ENCODE measurements around the gene NHP2.
A peak's percentile ranks its signal among the peaks of the same experiment; 100 is the strongest.

The NHP2 gene

GRCh38 chr5:178114325-178115135, 39.2 kb downstream of the NHP2 start:
- DNase-seq (ENCODE audit: low read depth) = peak; percentile 43

GRCh38 chr5:178113841-178114324, 39.8 kb downstream of the NHP2 start:
- no peak for DNase-seq (ENCODE audit: low read depth)

DNA sequence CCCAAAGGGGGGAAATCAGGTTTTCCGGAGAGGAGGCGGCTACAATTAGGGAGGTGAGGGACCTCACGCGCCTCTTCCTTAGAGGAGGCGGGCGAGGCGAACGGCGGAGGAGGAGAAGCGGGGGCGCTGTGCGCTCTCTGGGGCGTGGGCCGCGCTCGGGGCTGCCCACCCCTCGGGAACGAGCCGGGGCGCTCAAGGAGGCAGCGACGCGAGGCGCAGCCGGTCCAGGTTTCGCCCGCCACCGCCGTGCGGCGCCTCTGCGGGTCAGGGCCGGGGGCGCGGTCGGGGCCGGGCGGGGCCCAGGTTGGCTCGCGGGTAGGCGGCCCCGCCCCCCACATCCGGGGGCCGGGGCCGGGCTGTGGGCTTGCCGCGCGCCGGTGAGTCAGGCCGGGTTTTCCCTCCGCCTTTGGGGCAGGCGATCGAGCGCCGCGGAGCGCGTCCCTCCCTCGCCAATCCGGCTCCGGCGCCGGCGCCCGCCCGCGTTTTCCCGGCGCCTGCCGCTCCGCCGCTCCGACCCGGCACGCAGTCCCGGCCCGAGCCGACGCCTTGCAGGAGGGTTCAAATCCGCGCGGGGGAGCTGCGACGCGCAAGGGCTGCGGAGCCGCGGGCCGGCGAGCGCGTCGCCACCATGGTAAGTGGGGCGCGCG, 40.4 kb downstream of the NHP2 start, which contains the start of gene N4BP3:
TSS of gene N4BP3 (plus strand) at position 392 of the 647 bp plus-strand sequence. CDS start 6,052 bp downstream, outside the sequence.
- DNase-seq (ENCODE audit: low read depth) = peak; percentile 82

GRCh38 chr5:178112545-178112944, 41.1 kb downstream of the NHP2 start:
- DNase-seq (ENCODE audit: low read depth) = no peak

GRCh38 chr5:178111925-178112324, 41.8 kb downstream of the NHP2 start:
- DNase-seq (ENCODE audit: low read depth) = no peak

DNA sequence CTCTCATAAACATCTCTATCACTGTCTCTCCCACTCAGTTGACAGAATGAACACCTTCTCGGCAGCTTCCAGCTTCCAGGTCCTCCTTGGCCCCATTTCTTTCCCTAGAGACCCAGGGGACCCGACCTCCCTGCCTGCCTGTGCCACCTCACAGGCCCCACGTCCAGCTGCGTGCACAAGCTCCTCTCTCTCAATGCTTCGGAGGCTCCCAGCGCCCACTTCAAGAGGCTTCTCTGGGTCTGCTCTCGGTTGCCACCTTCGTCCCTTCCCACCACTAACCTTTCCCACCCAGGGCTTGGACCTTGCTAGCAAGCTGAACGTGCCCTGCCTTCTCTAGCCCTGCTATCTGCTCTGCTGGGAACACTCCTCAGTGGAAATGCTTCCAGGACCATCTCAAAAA, 43.2 kb downstream of the NHP2 start:
- no peak for DNase-seq (ENCODE audit: low read depth)

DNA sequence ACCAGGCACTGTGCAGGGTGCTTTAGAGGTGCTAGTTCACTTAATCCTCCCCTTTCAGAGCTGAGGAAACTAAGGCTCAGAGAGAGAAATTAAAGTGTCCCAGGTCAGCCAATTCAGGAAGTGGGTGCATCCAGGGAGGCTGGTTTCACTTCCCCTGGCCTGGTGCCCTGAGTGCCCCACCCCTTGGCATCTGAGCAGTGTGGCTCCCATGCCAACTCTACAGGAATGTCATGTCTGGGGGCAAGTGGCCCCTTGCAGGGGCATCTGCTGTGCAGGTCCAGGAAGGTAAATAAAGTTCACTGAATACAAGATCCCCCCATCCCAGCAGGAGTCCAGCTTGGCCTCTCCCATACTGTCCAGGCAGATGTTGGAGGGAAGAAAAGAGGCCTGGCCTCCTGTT, 44.7 kb downstream of the NHP2 start:
- DNase-seq (ENCODE audit: low read depth) = no peak

DNA sequence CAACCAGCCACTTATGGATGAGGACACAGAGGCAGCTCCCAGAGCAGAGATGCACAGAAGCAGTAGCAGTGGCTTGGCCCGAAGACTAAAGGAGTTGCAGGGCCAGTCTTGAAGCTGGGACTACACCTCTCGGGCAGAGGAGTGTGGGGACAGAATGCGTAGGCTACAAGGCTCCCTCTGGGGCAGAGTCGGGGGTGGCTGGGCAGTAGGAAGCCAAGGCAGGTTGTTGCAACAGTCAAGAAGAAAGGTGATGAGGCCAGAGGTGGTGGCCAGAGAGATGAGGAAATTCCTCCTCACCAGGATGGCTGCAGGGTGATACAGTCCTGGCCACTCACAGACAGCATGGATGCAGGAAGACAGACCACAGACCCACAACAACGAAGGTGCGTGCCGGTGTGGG, 45.2 kb downstream of the NHP2 start:
- no peak for DNase-seq (ENCODE audit: low read depth)

DNA sequence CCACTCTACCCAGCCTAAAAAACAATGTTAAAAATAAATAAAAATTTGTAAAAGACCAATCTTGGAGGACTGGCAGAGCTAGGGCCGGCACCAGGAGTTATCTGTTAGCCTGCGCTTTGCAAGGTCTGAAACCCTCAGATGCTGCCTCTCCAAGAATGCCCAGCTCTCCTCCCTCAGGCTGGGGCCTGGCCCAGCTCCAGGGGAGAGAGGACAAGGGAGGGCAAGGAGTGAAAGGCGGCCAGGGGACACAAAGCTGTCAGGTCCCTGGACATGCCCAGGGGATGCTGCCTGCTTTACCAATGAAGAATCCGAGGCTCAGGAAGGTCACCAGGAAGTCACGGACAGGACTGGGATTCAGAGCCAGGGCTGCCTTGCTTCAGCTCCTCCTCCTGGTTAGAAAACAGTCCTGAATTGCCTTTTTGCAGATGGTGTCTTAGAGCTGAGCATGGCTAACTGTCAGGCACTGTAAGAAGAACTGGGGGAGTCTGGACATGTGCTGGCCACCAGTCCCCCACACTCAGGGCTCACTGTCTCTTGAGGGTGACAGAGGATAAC, 45.9 kb downstream of the NHP2 start:
- DNase-seq (ENCODE audit: low read depth) = no peak

DNA sequence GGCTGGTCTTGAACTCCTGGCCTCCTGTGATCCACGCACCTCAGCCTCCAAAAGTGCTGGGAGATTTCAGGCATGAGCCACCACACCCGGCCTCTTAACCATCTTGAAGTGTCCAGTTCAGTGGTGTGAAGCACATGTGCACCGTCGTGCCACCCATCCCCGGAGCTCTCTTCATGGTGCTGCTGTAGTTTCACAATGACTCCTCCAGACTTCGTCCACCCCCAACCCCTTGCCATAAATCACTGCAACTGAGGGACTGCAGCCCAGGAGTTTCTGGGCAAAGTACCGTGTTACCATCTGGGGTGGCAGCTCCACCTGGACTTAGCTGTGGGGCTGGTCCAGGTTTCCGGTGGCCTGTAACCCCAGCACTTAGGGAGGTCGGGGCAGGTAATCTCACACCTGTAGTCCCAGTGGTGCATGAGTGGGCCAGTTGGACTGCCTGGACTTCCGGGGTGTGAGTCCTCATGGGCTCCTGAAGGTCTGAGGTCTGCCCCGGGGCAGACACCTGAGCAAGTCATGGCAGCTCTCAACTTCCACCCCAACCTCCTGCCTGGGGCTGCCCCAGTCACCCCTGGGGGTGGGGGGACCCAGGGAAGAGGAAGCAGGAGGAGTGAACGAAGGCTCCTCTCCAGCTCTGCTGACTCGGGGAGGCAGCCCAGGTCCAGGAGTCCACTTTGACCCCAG, 47.0 kb downstream of the NHP2 start:
- DNase-seq (ENCODE audit: low read depth) = no peak

DNA sequence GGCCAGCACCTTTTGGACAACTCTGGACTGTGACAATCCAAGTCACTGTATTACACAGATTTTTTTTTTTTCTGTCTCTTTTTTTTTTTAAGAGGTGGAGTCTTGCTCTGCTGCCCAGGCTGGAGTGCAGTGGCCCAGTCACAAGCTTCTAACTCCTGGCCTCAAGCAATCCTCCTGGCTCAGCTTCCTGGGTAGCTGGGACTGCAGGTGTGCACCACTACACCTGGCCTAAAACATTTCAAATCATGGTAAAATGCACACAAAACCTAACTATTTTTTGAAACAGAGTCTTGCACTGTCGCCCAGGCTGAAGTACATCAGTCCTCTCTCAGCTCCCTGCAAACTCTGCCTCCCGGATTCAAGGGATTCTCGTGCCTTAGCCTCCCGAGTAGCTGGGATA, 47.6 kb downstream of the NHP2 start:
- no peak for DNase-seq (ENCODE audit: low read depth)

DNA sequence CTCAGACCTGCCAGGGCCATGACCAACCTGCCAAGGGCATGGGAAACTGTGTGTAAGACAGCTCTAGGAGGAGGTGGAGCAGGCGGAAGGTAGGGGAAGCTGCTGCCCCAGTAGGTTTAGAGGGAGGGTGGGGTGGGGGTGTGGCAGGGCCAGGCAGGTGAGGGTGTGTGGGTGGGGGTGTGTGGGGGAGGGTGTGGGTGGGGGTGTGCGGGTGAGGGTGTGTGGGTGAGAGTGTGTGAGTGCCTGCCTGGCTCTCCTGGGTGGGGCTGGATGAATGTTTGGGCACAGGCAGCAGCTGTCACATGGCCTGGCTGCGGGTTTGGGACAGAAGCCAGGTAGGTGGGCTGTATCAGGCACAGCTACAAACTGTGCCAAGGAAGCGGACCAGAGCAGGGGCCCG, 49.2 kb downstream of the NHP2 start:
- DNase-seq (ENCODE audit: low read depth) = no peak

DNA sequence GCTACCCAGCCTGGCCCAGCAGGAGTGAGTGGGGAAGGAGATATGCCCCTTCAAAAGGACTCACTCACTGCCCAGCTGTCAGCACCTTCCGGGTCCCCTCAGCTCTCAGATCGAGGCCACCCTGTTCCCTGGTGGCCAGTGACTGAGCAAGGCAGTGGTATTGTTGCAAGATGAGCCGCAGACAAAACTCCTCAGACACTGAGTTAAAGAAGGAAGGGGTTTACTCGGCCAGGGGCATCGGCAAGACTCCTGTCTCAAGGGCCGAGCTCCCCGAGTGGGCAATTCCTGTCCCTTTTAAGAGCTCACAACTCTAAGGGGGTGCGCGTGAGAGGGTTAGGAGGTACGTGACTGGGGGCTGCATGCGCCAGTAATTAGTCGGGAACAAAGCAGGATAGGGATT, 50.1 kb downstream of the NHP2 start:
- no peak for DNase-seq (ENCODE audit: low read depth)
